GM18868 (cell line): ENCODE data around the gene SRGAP2C.
"Not testable (repeated sequence)": the region's sequence is repeated elsewhere in the genome, so short reads cannot be mapped to it uniquely, and the experiment has no call there.

Source experiments
- ATAC-seq: cut with Tn5 transposase; IDR thresholded peaks from one replicate; pipeline ENCODE4 v1.9.1; 2021; ENCODE audit warnings: mild to moderate bottlenecking, moderate library complexity; ENCODE audit not compliant: unreplicated experiment

Gene SRGAP2C

GRCh38 chr1:121278202-121278601 is 93.4 kb downstream of the SRGAP2C start:
- ATAC-seq, result not testable (repeated sequence)

DNA sequence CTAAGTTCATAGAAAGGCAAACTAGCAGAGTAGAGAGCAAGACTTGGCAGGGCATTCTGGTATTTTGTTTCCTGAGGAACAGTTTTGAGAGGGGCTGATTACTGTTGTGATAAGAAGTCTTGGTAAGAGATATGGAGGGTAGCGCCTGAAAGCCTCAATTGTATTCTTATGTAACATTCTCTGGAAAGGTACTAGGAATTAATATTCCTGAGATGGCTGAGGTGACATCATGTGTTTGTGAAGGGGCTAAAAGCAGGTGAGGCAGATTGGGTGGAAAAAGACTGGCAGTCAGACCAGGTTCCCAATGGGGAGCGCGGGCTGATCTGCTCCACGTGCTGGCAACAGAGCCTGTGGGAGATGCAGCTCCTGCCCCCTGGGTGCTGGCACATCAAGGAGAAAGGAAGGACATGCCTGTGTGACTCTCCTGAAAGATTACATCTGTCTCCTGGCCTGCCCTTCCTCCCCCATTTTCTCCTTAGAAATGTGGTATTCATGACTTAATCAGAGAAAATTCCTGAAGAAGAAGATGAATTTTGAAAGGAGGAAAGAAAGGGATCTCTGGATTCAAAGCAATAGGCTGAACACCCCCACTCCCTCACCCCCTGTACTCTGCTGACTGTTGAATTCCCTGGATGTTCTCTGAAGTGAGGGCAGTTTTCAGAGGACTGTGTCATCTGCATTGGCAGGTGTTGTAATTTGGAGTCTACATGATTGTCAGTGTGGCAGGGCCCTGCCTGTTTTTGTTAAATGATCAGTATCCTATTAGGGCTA is 94.2 kb downstream of the SRGAP2C start:
- ATAC-seq, result not testable (repeated sequence)

DNA sequence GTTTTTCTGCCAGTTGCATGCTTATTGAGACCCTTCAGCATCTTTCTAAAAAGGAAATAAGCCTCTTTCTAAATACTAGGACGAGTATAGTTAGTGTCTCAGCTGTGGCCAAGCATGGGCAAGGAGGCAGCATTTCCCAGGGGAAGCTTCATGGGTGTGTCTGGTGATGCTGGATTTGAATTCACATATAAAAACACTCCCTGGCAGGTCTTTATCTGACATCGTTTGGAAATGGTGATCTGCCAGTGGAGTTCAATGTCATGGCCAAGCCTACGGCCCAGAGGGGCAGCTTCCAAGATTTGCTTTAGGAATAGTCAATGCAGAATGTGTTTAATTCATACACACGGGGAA is 94.7 kb downstream of the SRGAP2C start:
- ATAC-seq, result not testable (repeated sequence)

DNA sequence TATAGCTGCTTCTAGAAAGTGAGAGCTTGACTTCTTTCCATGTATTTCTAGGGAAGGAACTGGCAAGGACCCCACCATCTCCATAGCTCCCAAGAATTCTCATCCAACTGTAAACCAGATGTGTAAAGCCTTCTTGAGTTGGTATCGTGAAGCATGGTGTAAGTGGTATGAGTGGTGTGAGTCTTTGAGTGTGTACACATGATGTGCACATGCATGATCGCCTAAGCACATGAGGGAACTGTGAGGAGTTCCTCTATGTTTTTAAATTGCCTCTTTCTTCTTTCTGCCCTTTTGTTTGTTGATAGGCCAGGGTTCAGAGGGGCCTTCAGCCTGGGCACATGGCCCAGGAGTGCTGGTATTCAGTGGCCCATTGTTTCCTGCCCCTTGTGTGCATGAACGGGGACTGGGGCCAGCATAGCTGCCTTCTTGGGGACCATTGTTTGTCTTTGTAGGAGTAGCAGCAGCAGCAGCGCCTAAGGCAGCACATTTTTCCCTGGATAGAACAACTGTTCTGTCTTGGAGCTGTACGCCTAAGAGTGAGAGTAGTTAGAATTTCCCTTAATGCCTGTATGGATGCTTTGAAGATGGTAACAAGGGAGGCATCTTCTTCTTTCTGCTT is 96.0 kb downstream of the SRGAP2C start:
- not testable (repeated sequence) for ATAC-seq

GRCh38 chr1:121281480-121281879 is 96.7 kb downstream of the SRGAP2C start:
- ATAC-seq, result not testable (repeated sequence)

- not testable (repeated sequence) for ATAC-seq
These were observed 98.9 kb downstream of the SRGAP2C start for GRCh38 chr1:121283587-121284180.

DNA sequence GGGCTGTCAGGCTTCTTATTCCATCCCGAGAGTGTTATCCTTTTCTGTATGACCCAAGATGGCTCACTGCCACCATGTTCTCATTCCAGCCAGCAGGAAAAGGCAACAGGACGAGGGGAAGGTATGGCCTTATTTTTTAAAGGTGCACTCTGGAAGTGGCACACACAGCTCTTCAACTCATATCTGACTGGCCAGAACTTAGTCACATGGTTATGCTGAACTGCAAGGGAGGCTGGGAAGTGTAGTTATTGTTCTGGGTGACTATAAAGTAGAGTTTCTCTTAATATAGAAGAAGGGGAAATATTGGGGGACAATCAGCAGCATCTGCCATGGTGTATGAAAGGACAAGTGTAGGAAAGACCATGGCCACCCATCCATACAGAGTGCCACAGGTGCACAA is 107.8 kb downstream of the SRGAP2C start:
- not testable (repeated sequence) for ATAC-seq

GRCh38 chr1:121293263-121294204 is 108.8 kb downstream of the SRGAP2C start:
- not testable (repeated sequence) for ATAC-seq

DNA sequence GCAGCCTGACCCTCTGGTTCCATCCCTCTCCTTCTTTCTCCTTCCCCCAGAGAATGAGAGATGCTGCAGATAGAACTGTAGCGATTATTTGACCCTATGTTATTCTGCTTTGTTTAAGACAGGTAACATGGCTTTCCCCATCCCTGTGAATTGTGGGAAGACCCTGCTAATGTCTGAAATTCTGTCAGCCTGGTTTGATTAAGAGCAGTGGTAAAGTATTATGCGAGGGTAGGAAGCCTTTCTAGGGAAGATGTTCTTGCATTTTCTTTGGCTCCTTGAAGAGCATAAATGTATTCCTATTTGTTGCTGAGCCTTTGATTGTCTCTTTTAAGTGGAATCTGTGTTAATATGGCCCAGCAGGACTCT is 109.4 kb downstream of the SRGAP2C start:
- ATAC-seq, result not testable (repeated sequence)

DNA sequence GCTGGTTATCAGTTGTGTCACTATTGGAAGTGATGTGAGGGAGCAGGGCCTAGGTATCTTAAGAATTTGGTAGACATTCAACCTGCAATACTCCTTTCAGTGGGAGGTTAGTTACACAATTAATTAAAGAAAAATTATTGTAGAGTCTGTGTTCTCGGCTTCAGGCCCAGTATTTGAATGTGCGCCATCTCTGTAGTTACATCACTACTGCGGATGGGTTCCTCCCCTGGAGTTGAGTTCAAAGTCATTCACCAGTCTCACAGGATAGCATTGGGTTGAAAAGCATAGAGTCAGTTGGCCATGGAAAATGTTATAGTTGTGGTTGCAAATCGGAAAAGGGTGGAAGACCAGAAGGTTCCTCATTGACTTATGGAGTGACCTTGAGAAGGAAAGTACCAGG is 111.8 kb downstream of the SRGAP2C start:
- not testable (repeated sequence) for ATAC-seq

DNA sequence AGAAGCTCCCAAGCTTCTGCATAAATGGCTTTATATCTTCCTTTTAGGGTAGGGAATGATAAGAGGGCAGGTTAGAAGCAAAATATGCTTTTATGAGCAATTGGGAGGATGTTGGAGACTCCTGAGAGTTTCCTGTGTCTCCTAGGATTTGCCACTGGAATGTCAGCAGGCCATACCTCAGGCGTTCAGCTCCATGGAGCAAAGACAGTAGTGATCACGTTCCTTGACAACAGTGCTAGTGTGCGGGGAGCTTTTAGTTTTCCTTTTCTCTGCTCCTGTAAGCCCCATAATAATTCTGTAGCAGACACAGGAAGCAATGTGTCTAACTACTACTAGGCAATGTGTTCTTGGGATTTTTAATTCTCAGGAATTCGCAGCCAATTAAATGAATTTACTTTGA is 113.8 kb downstream of the SRGAP2C start:
- ATAC-seq, result not testable (repeated sequence)

DNA sequence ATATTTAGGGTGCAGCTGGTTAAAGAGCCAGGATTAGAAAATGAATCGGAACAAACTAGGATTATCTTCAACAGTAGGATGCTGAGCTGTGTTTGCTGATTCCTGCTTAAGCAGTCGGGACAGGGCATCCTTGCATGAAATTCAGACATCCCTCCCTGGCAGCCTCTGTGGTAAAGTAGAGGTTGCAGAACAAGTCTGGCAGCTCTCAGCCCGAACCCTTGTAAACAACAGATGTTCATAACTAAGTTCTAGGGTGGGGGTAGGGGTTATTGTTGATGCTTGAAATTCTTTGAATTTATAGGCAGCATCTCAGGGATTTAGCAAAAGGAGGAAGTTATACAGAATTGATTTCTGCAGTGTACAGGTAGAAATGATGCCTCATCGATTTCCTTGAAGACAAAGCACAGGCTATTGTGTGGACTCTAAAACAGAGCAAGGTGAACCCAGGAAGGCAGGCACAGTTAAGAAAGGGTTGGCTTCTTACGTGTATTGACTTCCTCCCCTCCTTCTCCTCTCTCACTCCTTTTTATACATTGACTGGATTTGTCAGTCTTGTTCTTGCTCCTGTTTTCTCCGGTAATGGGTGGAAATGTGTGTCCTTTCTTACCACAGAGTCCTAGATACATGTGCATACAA is 114.9 kb downstream of the SRGAP2C start:
- not testable (repeated sequence) for ATAC-seq

DNA sequence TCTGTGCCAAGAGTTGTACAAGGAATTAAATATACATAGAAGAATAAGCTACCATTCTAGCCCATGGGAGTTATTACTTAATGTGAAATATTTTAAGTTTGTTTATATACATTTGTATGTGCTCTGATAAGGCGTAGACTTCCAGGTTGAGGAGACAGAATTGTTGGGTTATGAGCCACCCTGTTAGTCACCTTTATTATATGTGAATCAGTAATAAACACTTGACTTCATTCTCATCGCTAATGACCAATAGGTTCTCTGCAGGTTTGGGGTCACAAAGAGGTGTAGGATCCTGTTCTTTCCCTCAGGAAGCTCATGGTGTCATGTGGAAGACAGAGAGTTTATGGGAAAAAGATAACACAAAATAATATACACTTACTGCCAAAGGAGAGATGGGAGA is 117.1 kb downstream of the SRGAP2C start:
- not testable (repeated sequence) for ATAC-seq

GRCh38 chr1:121307759-121308158 is 123.0 kb downstream of the SRGAP2C start:
- not testable (repeated sequence) for ATAC-seq

DNA sequence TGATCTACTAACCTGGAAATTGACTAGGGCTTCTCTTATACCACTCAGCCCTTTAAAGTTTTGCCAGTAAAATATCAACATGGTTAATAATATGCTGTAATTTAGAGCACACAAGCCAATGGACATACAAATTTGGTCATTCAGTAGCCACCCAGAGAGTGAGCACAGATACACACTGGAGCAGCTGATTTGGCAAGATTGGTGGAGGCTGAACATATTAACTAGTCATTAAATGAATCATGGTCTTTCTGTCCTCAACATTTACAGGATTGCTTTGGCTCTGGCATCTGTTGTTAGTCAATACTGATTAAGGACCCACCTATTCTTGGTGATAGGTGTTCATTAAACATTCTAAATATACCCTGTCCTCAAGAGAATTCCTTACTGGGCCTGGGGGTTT is 130.7 kb downstream of the SRGAP2C start:
- not testable (repeated sequence) for ATAC-seq

GRCh38 chr1:121316081-121316480 is 131.3 kb downstream of the SRGAP2C start:
- not testable (repeated sequence) for ATAC-seq

DNA sequence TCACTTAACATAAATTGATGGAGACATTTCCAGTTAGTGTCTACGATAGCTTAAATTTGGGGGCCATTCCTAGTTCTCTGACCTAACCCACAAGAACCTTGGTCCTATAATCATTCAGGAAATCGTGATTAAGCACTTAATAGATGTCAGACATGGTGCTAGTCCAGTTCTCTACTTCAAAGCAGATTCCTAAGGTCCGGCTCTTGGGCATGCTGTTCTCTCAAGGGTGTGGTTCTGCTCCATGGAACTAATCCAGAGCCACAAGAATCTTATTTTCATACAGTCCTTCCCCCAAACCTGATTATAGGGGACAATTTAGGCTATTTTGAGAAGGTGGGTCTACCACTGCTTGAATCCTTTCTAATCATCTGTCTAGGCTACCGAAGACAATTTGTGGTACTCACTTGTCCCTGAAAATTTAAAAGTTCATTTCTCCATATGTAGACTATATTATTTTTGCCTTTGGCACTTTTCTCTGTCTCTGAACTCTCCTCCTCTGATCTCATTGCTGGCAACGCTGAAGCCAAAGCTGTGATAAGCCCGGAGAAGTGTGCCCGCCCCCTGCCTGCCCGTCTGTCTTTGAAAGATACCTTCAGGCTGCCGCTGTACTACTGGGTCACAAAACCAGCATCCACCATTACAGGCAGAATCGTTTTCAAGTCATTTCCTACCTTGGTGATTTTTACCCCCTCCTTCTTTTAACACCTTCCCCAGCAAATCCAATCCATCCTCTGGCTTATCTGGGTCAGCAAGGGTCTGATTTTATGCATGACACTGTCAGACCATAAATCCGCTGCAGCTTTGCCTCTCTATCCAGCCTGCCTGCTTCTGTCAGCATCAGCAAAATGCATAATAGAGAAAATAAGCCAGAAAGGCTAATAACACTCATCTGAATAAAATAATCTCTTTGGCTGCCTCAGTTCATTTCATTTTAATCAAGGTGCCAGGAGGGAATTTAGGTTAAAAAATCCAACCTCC is 133.0 kb downstream of the SRGAP2C start:
- not testable (repeated sequence) for ATAC-seq

GRCh38 chr1:121318687-121319086 is 133.9 kb downstream of the SRGAP2C start:
- not testable (repeated sequence) for ATAC-seq

- not testable (repeated sequence) for ATAC-seq
These were observed 136.9 kb downstream of the SRGAP2C start for GRCh38 chr1:121321660-121322059.
